NCI-H1417 treated with DMSO at 0.1 percent for 48 hours (cell line): ENCODE measurements around the gene BRME1.
A peak's percentile ranks its signal among the peaks of the same experiment; 100 is the strongest.

ENCODE experiments used
- DNase-seq: peaks from one replicate; lab custom pipeline; 2025; lab: John Stamatoyannopoulos, UW

Gene BRME1

DNA sequence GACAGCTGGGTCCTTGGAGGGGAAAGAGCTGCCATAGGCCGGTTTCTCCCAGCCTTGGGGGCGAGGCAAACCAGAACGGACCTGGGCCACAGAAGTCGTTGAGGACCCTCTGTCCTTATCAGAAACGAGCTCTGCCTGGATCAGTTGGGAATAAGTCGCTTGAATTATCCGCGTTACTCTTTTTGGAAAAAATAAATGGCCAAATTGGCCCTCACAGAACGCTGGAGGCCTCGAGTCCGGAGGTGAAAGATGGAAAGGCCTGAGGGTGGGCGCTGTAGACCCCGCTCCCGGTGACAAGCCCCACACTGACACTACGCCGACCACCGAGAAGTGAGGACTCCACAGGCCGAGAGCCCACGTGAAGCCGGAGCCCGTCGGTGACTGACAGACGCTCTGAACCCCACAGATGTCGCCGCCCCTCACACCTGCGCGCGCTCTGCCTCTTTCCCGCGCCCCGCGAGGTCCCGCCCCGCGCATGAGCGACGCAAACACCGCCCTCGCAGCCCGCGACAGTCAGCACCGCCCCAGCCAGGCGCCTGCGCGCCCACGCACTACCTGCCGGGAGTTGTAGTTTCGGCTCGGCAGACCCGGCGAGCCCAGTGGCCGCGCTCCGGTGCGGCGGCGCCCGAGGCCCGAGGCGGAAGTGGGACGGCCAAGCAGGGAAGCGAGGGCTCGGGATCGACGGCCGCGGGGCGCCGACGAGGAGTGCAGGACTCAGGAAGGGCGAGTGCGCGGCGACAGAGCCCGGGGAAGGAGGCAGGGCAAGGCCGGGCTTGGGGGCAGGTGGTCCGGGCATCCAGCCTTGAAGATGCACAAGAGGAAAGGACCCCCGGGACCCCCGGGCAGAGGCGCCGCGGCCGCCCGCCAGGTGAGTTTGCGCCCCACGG lies at the start of gene BRME1, which contains the start of gene CC2D1A:
Gene BRME1, minus strand, starts transcription at position 484 of the 887 bp plus-strand sequence. CDS start 1,225 bp downstream, outside the sequence.
Gene CC2D1A, plus strand, starts transcription at position 568 of the 887 bp plus-strand sequence. Its CDS starts 241 bp downstream, at position 809.
- peak; percentile 83 for DNase-seq

DNA sequence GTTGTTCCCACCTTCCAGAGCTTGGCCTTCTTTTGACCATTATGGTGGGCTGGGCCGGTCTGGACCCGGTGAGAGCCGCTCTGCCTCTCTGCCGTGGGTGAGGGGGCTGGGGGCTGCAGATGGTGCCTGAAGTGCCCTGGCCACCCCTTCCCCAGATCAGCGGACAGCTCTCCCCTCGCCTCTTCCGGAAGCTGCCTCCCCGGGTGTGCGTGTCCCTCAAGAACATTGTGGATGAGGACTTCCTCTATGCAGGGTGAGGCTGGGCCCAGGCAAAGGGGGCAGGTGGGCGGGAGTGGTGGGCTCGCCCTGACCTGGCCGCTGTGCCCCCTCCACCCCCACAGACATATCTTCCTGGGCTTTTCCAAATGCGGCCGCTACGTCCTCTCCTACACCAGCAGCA lies 48.3 kb upstream of the BRME1 start:
- no peak for DNase-seq

DNA sequence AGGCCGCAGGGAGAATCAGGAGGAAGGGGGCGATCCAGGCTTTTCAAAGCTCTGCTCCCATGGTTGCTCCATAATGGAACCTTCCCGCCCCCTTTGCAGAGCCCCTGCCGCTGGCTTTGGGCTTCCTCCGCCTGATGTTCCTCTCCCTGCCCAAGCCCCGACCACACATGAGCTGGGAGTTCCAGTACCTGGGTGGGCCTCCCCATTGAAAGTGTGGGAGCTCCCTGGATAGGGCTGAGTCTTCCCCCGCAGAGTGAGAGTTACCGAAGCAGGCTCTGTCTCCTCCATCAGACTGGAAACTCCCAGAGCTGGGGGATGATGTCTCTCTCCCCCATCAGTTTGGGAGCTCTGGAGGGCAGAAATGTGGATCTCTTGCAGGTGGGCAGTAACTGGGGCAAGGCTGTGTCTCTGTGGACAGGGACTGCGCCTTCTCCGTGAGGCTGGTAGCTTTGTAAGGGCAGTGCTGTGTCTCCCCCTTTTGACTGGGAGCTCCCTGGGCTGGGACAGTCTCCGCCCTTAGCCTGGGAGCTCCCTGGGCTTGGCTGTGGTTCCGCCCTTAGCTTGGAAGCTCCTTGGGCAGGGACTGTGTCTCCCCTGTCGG lies 47.1 kb upstream of the BRME1 start:
- DNase-seq = no peak

DNA sequence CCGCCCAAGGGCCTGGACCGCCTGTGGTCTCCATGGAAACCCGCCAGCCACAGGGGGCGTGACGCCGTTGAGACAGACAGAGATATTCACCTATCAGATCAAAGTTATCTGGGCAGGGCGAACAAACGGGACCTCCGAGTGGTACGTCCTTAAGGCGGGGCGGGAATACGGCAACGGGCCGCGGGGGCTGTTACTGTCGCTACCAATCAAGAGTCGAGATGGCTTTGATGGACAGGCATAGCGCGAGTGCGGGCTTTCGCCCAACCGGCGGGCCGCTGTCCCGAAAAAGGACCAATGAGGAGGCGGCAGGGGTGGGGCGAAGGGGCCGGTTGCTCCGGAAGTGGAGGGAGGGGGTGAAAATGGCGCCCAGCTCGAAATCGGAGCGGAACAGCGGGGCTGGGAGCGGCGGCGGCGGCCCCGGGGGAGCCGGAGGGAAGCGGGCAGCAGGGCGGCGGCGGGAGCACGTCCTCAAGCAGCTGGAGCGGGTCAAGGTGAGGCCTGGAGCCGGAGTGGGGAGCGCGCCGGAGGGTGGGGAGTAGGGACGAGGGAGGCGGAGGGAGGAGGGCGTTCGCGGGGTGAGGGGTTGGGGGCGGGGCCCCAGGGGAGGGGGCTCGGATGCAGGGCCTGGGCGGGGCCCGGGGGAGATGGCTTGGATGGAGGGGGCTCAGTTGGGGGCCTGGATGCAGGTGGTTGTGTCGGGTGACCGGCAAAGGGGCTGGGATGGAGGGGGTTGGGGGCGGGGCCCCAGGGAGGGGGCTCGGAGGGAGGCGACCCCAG lies 46.4 kb upstream of the BRME1 start, which contains the start of gene DCAF15:
Gene DCAF15, plus strand, starts transcription at position 356 of the 777 bp plus-strand sequence. Its CDS starts 4 bp downstream, at position 360.
- peak; percentile 96 for DNase-seq

DNA sequence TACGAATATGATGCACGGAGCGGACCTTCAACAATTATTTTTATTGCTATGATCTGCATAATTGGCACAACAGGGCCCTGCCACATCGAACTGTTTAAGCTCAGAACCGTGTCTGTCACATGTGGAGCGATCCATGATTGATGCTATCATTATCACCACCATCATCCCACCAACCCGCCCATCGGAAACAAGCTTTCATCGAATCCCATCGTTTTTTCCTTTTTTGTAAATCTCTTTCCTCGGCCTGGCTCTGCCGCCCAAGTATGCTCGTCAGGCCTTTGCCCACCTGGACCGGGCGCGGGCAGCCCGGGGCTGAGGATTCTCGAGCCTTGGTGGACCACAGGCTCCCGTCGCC lies 45.9 kb upstream of the BRME1 start:
- no peak for DNase-seq

DNA sequence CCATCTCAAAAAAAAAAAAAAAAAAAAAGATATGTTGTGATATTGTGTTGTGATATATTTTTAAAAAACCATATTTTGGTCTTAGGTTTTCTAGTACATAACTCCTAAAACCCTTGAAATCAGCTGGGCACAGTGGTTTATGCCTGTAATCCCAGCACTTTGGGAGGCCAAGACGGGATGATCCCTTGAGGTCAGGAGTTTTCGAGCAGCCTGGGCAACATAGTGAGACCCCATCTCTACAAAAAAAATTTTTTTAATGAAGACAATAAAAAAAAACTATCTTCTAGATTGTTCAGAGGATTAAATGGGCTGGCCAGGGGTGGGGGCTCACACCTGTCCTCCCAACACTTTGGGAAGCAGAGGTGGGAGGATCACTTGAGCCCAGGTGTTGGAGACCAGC lies 45.1 kb upstream of the BRME1 start:
- no peak for DNase-seq

DNA sequence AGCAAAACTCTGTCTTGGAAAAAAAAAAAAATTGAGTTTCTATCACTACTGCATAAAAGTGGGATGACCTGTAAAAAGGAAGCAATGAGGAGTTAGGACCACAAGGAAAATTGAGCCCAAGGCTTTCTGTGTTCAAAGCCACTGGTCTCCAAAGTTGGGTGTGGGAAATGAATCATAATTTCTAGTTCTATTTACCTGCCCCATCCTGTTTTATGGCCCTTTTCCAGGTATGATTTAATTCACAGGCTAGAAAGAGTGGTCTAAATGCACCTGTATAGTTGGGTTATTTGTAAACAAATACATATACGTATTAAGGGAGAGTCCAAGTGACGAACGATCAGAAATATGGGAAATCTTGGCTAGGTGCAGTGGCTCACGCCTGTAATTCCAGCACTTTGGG lies 40.5 kb upstream of the BRME1 start:
- DNase-seq = no peak

DNA sequence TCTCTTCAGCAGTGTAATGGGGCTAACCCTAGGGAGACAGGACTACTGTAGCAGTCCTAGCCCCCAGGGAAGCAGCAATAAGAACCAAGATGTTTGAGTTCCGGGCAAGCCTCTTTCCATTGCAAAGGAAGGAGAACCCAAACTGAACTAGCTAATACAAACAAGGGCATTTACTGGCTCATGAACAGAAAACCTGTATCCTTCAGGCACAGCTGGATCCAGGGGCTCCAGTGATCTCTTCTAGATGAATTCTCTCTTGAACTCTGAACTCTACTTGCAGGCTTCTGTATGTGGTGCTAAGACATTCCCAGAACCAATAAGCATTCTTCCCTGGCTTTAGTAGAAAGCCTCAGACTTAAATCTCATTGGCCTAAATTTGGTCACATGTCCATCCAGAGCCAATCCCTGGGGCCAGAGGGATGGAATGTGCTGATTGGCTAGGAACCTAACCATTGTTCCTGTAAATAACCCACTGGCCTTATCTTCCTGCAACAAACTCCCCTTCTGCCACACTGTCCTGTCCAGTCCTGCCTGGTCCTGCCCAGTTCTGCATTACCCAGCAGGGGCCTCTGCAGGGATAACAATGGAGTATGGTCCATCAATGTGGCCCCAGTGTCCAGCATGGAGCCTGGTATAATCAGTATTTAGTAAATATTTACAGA lies 36.2 kb upstream of the BRME1 start:
- no peak for DNase-seq

DNA sequence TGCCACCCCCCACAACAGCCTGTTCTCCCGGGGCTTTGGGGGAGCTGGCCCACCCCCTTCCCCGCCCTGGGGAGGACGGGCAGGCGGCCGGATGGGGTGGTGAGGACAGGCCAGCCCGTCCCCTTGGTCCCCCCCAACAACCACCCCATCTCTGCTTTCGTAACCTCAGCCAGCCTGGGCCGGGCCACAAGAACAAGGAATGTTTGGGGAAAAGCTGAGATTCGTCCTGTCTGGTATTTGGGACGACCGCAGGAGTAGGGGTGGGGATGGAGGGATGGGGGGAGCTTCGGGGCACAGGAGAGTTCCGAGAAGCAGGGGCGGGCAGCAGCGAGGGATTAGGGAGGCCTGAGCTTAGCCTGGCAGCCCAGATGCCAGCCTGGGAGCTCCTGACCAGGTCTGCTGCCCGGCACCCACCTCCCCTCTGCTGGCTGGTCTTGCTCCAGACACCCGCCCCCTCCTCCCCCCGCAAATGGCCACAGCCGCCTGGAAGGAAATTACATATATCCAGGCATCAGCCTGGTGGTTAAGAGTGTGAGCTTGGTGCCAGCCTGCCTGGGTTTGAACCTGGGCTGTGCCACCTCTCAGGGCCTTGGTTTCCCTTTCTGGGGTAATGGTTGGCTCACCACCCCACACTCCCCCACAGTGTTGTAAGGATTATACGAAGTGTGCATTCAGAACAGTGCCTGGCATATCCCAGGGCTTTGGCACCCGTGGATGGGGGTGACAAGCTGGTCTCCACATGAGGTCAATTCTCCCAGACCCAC lies 32.6 kb upstream of the BRME1 start, which contains the start of gene PODNL1:
Gene PODNL1, minus strand, starts transcription at position 117 of the 764 bp plus-strand sequence. CDS start 236 bp downstream, outside the sequence.
- no peak for DNase-seq

DNA sequence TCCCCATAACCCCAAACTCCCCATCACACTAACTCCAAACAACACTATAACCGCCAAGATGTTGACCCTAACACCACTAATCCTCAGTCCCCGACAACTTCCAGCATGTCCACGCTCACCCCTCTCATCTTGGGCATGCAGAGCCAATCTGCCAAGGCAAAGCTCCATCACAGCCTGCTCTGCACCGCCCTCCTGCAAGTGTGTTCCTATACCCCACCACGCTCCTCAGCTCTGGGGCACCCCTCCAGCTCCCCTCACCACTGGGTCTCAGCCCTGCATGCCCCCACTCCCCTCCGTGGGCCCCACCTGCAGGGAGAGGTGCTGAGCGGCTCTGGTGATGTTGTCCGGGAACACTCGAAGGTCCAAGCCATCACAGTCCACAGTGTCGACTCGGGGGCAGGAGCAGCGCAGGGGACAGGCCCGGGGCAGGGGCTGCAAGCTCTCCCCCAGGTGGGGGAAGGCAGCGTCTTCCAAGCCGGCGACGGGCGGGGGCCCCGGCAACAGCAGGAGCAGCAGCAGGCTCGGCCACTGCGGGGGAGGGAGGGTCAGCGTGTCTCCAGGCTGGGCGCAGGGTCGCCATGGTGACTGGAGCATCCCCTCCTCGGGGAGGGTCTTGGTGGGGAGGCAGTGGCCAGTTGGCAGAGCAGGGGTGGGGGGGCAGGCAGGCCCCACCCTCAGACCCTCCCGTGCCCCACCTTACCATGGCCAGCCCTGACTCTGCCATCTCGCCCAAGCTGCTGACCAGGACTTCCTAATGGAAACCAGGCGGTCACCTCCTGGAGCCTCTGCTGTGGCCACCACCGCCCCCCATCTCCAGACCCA lies 31.8 kb upstream of the BRME1 start:
- DNase-seq = no peak

DNA sequence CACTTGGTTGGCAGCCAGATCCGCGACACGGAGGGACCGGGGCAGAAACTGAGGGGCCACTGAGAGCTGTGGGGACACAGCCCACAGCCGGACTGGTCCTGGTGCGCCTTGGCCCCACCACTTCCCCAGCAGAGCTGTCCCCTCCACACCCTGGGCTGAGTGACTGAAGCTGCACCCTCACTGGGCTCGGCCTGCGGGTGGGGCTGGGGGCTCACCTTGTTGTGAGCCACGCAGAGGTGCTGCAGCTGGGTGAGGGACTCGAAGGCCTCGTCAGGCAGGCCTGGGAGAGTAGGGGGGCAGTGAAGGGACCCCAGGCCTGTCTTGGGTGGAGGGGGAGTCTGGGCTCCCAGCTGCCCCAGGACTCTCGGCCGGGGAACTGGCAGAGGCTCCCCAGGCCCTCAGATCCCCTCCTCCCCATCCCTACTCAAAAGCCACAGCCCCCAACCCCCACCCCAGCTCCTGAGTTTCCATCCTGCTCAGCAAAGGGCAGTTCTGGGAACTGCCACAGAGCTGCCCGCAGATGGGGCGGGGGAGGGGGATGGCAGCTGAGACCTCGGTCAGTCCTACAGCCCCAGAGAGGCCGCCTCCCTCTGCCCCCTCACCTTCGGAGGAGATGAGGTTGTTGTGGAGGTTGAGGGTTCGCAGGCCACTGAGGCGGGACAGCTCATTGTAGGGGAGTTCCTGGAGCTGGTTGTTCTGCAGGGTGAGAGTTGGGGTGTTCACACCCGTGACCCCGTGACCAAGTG lies 30.0 kb upstream of the BRME1 start:
- DNase-seq = no peak

DNA sequence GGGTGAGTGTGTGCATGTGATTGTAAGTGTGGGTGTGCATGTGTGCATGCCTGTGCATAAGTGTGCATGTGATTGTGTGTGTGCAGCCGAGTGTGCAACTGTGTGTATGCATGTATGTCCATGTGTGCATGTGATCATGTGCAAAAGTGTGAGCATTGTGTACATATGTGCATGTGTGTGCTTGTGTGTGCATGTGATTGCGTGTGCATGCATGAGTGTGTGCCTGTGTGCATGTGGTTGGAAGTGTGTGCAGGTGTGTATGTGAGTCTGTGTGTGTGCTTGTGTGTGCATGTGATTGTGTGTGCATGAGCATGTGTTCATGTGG lies 28.8 kb upstream of the BRME1 start:
- no peak for DNase-seq

DNA sequence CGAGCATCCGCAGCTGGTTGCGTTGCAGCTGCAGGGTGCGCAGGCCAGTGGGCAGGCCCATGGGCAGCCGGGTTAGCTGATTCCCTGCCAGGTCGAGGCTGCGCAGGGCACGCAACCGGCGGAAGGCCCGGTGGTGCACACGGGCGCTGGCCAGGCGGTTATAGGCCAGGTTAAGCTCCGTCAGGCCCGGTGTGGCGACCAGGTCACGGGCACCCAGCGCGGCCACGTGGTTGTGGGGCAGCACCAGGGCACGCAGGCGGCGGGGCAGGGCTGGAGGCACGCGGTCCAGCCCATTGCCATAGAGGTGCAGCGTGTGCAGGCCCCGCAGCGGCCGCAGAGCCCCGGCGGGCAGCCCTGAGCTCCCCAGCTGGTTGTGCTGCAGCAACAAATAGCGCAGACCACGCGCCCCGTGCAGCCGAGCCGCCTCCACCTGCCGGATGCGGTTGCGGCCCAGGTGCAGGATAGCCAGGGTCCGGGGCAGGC lies 27.0 kb upstream of the BRME1 start:
- no peak for DNase-seq

DNA sequence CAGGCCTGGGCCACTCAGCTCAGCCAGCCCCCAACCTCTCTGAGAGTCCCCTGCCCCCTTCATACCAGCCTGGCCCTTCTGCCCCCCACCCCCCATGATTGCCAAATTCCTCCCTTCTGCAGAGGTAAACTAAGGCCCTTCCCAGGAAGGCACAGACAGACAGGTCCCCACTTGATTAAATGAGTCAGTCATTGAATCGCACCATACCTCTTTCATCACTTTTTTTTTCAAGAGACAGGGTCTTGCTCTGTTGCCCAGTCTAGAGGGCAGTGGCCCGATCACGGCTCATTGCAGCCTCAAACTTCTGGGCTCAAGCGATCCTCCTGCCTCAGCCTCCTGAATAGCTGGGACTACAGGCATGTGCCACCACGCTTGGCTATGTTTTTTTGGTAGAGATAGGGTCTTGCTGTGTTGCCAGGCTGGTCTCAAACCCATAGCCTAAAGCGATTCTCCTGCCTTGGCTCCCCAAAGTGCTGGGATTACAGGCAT lies 26.3 kb upstream of the BRME1 start:
- DNase-seq = no peak

DNA sequence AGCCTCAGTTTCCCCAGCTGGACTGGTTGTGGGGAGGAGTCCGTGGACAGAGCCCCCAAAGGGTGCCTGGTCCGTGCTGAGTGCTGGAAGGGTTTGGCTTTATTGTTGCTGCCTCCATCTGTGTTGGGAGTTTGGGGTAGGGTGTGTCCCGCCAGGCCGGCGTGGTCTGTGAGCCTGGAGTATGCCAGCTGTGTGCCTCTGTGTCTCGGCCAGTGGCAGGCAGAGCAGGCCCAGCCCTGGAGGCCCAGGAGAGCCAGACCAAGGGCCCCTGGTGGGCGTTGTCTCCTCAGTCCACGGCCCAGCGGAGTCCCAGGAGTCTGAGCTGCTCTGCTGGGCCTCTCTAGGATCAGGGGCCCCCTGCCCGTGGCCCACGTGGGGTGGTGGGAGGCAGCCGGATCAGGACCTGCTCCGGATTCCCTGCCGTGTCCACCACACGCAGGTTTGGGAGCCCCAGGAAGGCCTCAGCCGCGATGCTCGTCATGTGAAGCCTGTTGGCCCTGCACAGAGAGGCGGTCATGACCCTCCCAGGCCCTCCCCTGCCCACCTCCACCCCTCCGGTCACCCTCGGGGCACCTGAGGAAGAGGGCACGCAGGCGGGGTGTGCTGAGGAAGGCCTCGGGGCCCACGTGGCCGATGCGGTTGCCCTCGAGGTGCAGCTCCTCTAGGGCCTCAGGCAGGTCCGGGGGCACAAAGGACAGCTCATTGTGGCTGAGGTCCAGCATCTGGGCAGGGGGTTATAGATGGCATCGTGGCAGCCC lies 25.7 kb upstream of the BRME1 start:
- DNase-seq = no peak

DNA sequence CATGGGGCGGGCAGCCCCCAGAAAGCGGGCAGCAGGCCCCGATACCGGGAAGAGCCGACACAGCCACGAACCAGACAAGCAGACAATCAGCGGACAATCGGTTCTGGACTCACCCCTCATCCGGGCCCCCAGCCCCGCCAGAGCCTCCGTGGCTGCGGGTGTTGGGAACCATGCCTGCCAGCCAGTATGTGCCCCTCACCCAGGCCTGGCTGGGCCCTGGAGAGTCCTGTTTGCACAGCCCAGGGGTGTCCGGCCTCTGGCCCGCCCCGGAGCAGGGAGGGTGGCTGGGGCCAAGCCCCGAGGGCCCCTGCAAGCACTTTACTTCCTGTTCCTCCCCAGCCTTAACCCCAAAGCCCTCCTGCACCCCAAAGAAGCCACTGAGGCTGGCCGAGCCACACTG lies 24.5 kb upstream of the BRME1 start:
- DNase-seq = no peak

DNA sequence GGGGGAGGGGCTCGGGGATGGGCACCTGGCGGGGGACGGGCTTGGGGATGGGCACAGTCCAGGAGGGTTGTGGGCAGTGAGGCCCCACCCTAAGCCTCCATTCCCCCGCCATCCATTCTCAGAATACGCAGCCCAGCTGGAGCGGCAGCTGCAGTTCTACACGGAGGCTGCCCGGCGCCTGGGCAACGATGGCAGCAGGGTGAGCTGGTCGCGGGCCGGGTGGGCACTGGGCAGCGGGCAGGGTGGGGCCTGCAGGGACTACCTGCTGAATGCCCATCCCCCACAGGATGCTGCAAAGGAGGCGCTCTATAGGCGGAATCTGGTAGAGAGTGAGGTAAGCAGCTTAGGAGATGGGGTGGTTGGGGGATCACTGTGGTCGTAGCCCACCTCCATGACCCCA lies 24.0 kb upstream of the BRME1 start:
- no peak for DNase-seq

DNA sequence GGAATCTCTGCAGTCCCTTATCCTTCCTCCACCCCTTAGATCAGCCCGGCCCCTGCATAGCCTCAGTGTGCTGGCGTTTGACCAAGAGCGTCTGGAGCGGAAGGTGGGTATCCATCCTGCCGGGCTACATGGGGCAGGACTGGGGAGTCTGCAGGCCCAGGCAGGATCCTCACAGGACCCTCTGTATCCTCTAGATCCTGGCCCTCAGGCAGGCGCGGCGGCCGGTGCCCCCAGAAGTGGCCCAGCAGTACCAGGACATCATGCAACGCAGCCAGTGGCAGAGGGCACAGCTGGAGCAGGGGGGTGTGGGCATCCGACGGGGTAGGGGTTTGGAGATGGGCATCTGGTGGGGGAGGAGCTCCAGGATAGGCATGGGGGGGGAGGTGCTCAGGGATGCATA lies 23.4 kb upstream of the BRME1 start:
- DNase-seq = no peak

DNA sequence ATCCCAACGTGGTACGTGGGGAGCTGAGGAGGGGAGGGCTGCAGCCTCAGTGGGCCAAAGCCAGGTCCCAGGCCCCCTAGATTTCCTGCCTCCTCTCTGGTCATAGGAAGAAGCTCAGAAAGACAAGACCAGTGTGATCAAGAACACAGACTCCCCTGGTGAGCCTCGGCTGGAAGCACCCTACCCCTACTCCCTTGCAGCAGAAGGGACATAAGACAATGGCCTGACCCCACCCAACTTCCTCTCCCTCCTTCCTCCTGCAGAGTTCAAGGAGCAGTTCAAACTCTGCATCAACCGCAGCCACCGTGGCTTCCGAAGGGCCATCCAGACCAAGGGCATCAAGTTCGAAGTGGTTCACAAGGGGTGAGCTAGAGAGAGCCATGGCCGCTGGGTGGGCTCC lies 20.8 kb upstream of the BRME1 start:
- no peak for DNase-seq
